K562 (cell line): Measurements from ENCODE around the gene ATP6V1G1. TPM values are rescaled to one million over a fixed set of nuclear protein-coding genes. Genes with fewer than 3 reads are reported as not detected.

Source experiments
- CHD1 ChIP-seq: fragments of 200-600 bp; sonication (generic); IDR thresholded peaks from one replicate; pipeline ENCODE4 v1.6.1; 2012; ENCODE audit warnings: mild to moderate bottlenecking, moderate library complexity, low read length, inconsistent platforms
- E2F6 ChIP-seq, 2 experiments: IDR thresholded peaks; 2 replicates each; pipeline ENCODE4 v1.6.1; 2011; ENCODE audit warnings: borderline replicate concordance in 1 of 2, control low read depth in 1 of 2, low read depth in 1 of 2, low read length in 1 of 2, mild to moderate bottlenecking in 1 of 2, mixed read lengths in 1 of 2, moderate library complexity in 1 of 2; ENCODE audit not compliant: insufficient read depth in 1 of 2, insufficient read length in 1 of 2, poor library complexity in 1 of 2, severe bottlenecking in 1 of 2; ENCODE audit errors: extremely low read depth in 1 of 2
- MEF2A ChIP-seq: IDR thresholded peaks from 2 replicates; pipeline ENCODE4 v1.6.1; 2011; ENCODE audit warnings: low read depth, mild to moderate bottlenecking, low read length, moderate library complexity; ENCODE audit not compliant: control insufficient read depth
- MYNN ChIP-seq, 2 experiments: sonication (generic); formaldehyde crosslinking in 1 of 2; IDR thresholded peaks; 2 replicates each; pipeline versions ENCODE4 v1.5.0 to v1.6.1; 2016 to 2020; ENCODE audit warnings: antibody characterized with exemption in 1 of 2, missing genetic modification reagents in 1 of 2
- NCOA2 ChIP-seq, 2 experiments: fragments of 450-650 bp; IDR thresholded peaks; 2 replicates each; pipeline ENCODE4 v1.6.1; 2018; ENCODE audit warnings: mild to moderate bottlenecking in 2 of 2, moderate library complexity in 1 of 2; ENCODE audit not compliant: partially characterized antibody in 2 of 2
- NCOR1 ChIP-seq: fragments of 450-650 bp; IDR thresholded peaks from 2 replicates; pipeline ENCODE4 v1.6.1; 2016; ENCODE audit warnings: mild to moderate bottlenecking, moderate library complexity
- NR2C2 ChIP-seq, 2 experiments: fragments of 200-800 bp in 1 of 2; sonication (Bioruptor generic) in 1 of 2; sonication (generic) in 1 of 2; formaldehyde crosslinking in 1 of 2; IDR thresholded peaks; 2 replicates each; pipeline versions ENCODE4 v1.6.1 to v1.8.0; 2016 to 2022; ENCODE audit warnings: mild to moderate bottlenecking in 1 of 2, missing compliant biosample characterization in 1 of 2, missing genetic modification characterization in 1 of 2, missing genetic modification reagents in 1 of 2
- PBX2 ChIP-seq, 2 experiments: IDR thresholded peaks in 1 of 2; conservative IDR thresholded peaks in 1 of 2; 2 replicates each; pipeline ENCODE4 v1.6.1; 2016; ENCODE audit warnings: low read depth in 2 of 2, mild to moderate bottlenecking in 1 of 2, missing compliant biosample characterization in 1 of 2, missing genetic modification characterization in 1 of 2, moderate library complexity in 1 of 2
- POLR2AphosphoS2 ChIP-seq: IDR thresholded peaks from 2 replicates; pipeline ENCODE4 v1.6.1; 2012; ENCODE audit warnings: low read length, improper control_type of control experiment
- POLR2G ChIP-seq: fragments of 200-400 bp; formaldehyde crosslinking; IDR thresholded peaks from 2 replicates; pipeline ENCODE4 v1.6.1; 2017; ENCODE audit warnings: low read depth, mild to moderate bottlenecking, antibody characterized with exemption, low read length, moderate library complexity
- PRDM10 ChIP-seq: fragments of 450-650 bp; IDR thresholded peaks from 2 replicates; pipeline ENCODE4 v1.6.1; 2018; ENCODE audit not compliant: partially characterized antibody
- RBFOX2 ChIP-seq: fragments of 200-400 bp; formaldehyde crosslinking; IDR thresholded peaks from 2 replicates; pipeline ENCODE4 v1.6.1; 2017; ENCODE audit warnings: low read depth, mild to moderate bottlenecking, low read length, moderate library complexity
- ZFP91 ChIP-seq: sonication (generic); formaldehyde crosslinking; IDR thresholded peaks from 2 replicates; pipeline ENCODE4 v1.8.0; 2022; ENCODE audit warnings: mild to moderate bottlenecking, missing genetic modification reagents
- ZNF143 ChIP-seq: sonication (generic); formaldehyde crosslinking; IDR thresholded peaks from 2 replicates; pipeline ENCODE4 v1.9.0; 2022; ENCODE audit warnings: mild to moderate bottlenecking, missing genetic modification reagents
- polyA plus RNA-seq, 8 experiments: library from polyadenylated mRNA; depleted of rRNA in 4 of 8; stranded (reverse) in 5 of 8; unstranded in 3 of 8; fragments of >200 nt; fragmentation: Nextera tagmentation in 2 of 8; fragmentation: Illumina TruSeq in 1 of 8; extraction: Ambion mirVana in 2 of 8; extraction: Trizol in 1 of 8; gene quantifications; 2 replicates each; pipeline versions ENCODE4 v1.2.1 to v1.2.3, GENCODE V29; 2011 to 2014; ENCODE audit warnings: inconsistent platforms in 1 of 8, missing spikeins in 1 of 8
- total RNA-seq, 7 experiments: library from RNA; depleted of rRNA in 6 of 7; stranded (reverse); fragments of >200 nt in 6 of 7; fragmentation: Illumina TruSeq in 2 of 7; extraction: Trizol in 2 of 7; gene quantifications; 2 replicates each; pipeline versions ENCODE4 v1.2.1 to v1.2.3, GENCODE V29; 2011 to 2021; ENCODE audit warnings: low replicate concordance in 1 of 7

The ATP6V1G1 gene
- total and polyA plus RNA-seq, 9 of the 15 experiments (the other 6 are each of a cell fraction or from before 2014, with no cell fraction given), result 88.4 to 492 (median 193) TPM

- TF ChIP-seq E2F6 (IDR thresholded peaks at IDR 0.05; ENCODE audit: borderline replicate concordance in 1 of 2, extremely low read depth in 1 of 2, insufficient read depth in 1 of 2, insufficient read length in 1 of 2, low read depth in 1 of 2, low read length in 1 of 2, poor library complexity in 1 of 2, severe bottlenecking in 1 of 2) (no peak), CHD1 (no peak), MEF2A (no peak), POLR2AphosphoS2 (no peak), RBFOX2 (peak; percentile 80), PRDM10 (peak; percentile 25), NR2C2 (CRISPR knock-in tag; IDR thresholded peaks at IDR 0.05) (no peak), NR2C2 (tag; IDR thresholded peaks at IDR 0.05) (no peak; the same call in 1 of the 2 replicates), NCOA2 (IDR thresholded peaks at IDR 0.05; ENCODE audit: partially characterized antibody in 2 of 2) (no peak), ZFP91 (CRISPR knock-in tag) (no peak), PBX2 (CRISPR knock-in tag; IDR thresholded peaks at IDR 0.05; ENCODE audit: low read depth) (no peak; the same call in 1 of the 2 replicates), PBX2 (tag; conservative IDR thresholded peaks at IDR 0.05; ENCODE audit: low read depth) (peak; percentile 75), ZNF143 (CRISPR knock-in tag) (no peak), POLR2G (peak; percentile 85), MYNN (IDR thresholded peaks at IDR 0.05) (no peak), MYNN (CRISPR knock-in tag; IDR thresholded peaks at IDR 0.05) (no peak), NCOR1 (no peak)
Observed at GRCh38 chr9:114611516-114612271, 24.1 kb downstream of the ATP6V1G1 start (continued).
